Stimulated activated CD4-positive, alpha-beta T cell treated with anti-CD3 and anti-CD28 coated beads, Interleukin-1b, Interleukin-23, amount 100 ng/mL, for 1 hour (primary cell): Measurements from ENCODE around the gene ATG7.
"Not testable (repeated sequence)": the region's sequence is repeated elsewhere in the genome, so short reads cannot be mapped to it uniquely, and the experiment has no call there.

ENCODE experiments used
- DNase-seq, 2 donors: peaks; one replicate each; pipeline ENCODE4 v3.0.0-alpha.2; 2020; ENCODE audit warnings: low read depth in 2 of 2

The ATG7 gene

GRCh38 chr3:11509173-11510000 is 237.2 kb downstream of the ATG7 start:
- no peak for DNase-seq

- DNase-seq: no peak
Measured at GRCh38 chr3:11510001-11510340, 237.8 kb downstream of the ATG7 start.

- DNase-seq: no peak
Measured at GRCh38 chr3:11510356-11510755, 238.2 kb downstream of the ATG7 start.

GRCh38 chr3:11511606-11512005 is 239.4 kb downstream of the ATG7 start:
- not testable (repeated sequence) for DNase-seq

- DNase-seq: not testable (repeated sequence)
Measured at GRCh38 chr3:11513125-11513816, 241.1 kb downstream of the ATG7 start.

- no peak for DNase-seq
Measured at GRCh38 chr3:11513817-11514135, 241.6 kb downstream of the ATG7 start.

- no peak for DNase-seq
Measured at GRCh38 chr3:11514191-11514821, 242.1 kb downstream of the ATG7 start.

- no peak for DNase-seq
Measured at GRCh38 chr3:11517601-11518000, 245.4 kb downstream of the ATG7 start.

GRCh38 chr3:11521167-11521566 is 249.0 kb downstream of the ATG7 start:
- no peak for DNase-seq

GRCh38 chr3:11522398-11522715 is 250.2 kb downstream of the ATG7 start:
- DNase-seq: no peak

- no peak for DNase-seq
Measured at GRCh38 chr3:11522953-11523571, 250.9 kb downstream of the ATG7 start.

- no peak for DNase-seq
Measured at GRCh38 chr3:11523572-11524101, 251.4 kb downstream of the ATG7 start.

- DNase-seq: not testable (repeated sequence)
Measured at GRCh38 chr3:11526121-11526520, 253.9 kb downstream of the ATG7 start.

- DNase-seq: no peak
Measured at GRCh38 chr3:11529281-11529680, 257.1 kb downstream of the ATG7 start.

GRCh38 chr3:11530153-11530721 is 258.0 kb downstream of the ATG7 start:
- no peak for DNase-seq

GRCh38 chr3:11532931-11533391 is 260.8 kb downstream of the ATG7 start:
- no peak for DNase-seq

GRCh38 chr3:11534011-11534792 is 262.0 kb downstream of the ATG7 start:
- DNase-seq: no peak

GRCh38 chr3:11534793-11535101 is 262.6 kb downstream of the ATG7 start:
- no peak for DNase-seq

- no peak for DNase-seq
Measured at GRCh38 chr3:11535243-11535960, 263.2 kb downstream of the ATG7 start.

- DNase-seq: no peak
Measured at GRCh38 chr3:11536132-11536935, 264.1 kb downstream of the ATG7 start.
